ENCODE measurements around the gene SPIN2B.
"Not testable (repeated sequence)": the region's sequence is repeated elsewhere in the genome, so short reads cannot be mapped to it uniquely, and the experiment has no call there.

The SPIN2B gene

DNA sequence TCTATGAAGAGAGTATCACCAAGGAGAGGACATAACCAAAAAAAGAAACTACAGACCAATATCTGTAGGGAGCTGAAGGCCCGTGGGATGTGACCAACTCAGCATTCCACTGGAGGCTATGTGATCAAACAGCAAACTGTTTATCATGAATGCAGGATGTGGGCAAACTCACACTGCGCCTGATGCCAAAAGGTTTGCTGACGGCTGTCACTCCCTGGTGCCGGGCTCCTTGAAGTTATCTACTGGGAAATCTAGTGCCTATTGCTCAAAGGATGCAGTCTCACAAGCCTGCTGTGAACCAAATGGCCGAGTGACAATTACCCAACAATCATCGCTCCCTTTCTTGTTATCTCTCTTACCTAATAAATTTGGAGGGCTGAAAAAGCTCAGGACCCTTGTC, 18.4 kb downstream of the SPIN2B start:
- not testable (repeated sequence) for H3K79me1 ChIP-seq (replicated peaks; ENCODE audit: low read length, poor library complexity, severe bottlenecking); H3K4me3 ChIP-seq (ENCODE audit: insufficient read depth in 1 of 2, low read depth in 1 of 2, low read length in 2 of 2); H2BK120ac ChIP-seq (ENCODE audit: low read depth, low read length); H2AFZ ChIP-seq (ENCODE audit: low read depth, low read length); H2BK15ac ChIP-seq (ENCODE audit: low read depth, poor library complexity, severe bottlenecking); H2BK12ac ChIP-seq (ENCODE audit: low read length in 2 of 2); H3K4me2 ChIP-seq (ENCODE audit: low read length, poor library complexity, severe bottlenecking); H3K23ac ChIP-seq (ENCODE audit: low read length in 2 of 2); DNase-seq; H3K9ac ChIP-seq (ENCODE audit: low read length); H3K27ac ChIP-seq (ENCODE audit: low read length, poor library complexity, severe bottlenecking); H3K4me1 ChIP-seq (ENCODE audit: control insufficient read depth, insufficient read depth, low read depth, low read length); H3K14ac ChIP-seq (ENCODE audit: low read length in 2 of 2); H2AK5ac ChIP-seq (ENCODE audit: low read length, severe bottlenecking); H4K91ac ChIP-seq (ENCODE audit: low read length); H2BK5ac ChIP-seq (ENCODE audit: low read depth, low read length, poor library complexity, severe bottlenecking); H3K4ac ChIP-seq (ENCODE audit: low read depth in 1 of 2, low read length in 2 of 2); H3K27me3 ChIP-seq (ENCODE audit: control insufficient read depth in 1 of 2, insufficient read depth in 1 of 2, low read length in 2 of 2); H3K18ac ChIP-seq (ENCODE audit: low read depth in 1 of 2, low read length in 2 of 2); H4K8ac ChIP-seq (ENCODE audit: low read length)
- Histone ChIP-seq H3K36me3 (ENCODE audit: control insufficient read depth in 1 of 2, insufficient read depth in 2 of 2, low read depth in 1 of 2, low read length in 2 of 2) (peaks cover 3 to 15% of the 10 kb centered on the region in 2 experiments), H3K9me3 (ENCODE audit: control insufficient read depth, low read length) (peaks cover 22% of the 10 kb centered on the region)
- WGBS = 67% methylated on average over 6 of the region's 6 CpGs

DNA sequence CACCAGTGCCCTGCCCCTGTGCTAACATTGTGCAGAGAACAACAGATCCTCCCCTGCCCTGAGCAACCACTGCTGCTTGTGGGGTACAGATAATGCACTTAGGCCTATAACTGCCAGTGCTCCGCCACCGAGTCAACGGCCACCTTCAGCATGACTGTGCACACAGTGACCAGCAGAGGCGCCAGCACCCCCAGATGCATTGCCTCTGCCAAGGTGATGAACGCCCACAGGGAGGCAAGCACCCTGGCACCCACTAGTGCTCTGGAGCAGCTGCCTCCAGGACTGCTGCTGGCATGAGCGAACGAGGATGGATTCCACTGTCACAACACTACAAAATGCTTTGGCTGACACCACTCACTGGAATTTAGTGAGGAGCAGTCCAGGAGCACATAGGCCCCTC, 38.2 kb downstream of the SPIN2B start:
- Histone ChIP-seq H2AK5ac (ENCODE audit: low read length, severe bottlenecking) (no peak overlapping the region), H3K4me2 (ENCODE audit: low read length, poor library complexity, severe bottlenecking) (no peak overlapping the region), H3K79me1 (replicated peaks; ENCODE audit: low read length, poor library complexity, severe bottlenecking) (no peaks in the 10 kb centered on the region), H4K91ac (ENCODE audit: low read length) (no peak overlapping the region), H3K36me3 (ENCODE audit: control insufficient read depth in 1 of 2, insufficient read depth in 2 of 2, low read depth in 1 of 2, low read length in 2 of 2) (peaks cover 8 to 13% of the 10 kb centered on the region in 2 experiments), H3K4me3 (ENCODE audit: insufficient read depth in 1 of 2, low read depth in 1 of 2, low read length in 2 of 2) (no peak overlapping the region), H3K27me3 (ENCODE audit: control insufficient read depth in 1 of 2, insufficient read depth in 1 of 2, low read length in 2 of 2) (no peaks in the 10 kb centered on the region), H3K4ac (ENCODE audit: low read depth in 1 of 2, low read length in 2 of 2) (no peak overlapping the region), H3K9ac (ENCODE audit: low read length) (no peak overlapping the region), H2AFZ (ENCODE audit: low read depth, low read length) (no peak overlapping the region), H3K23ac (ENCODE audit: low read length in 2 of 2) (no peak overlapping the region), H3K14ac (ENCODE audit: low read length in 2 of 2) (no peak overlapping the region), H4K8ac (ENCODE audit: low read length) (no peak overlapping the region), H3K18ac (ENCODE audit: low read depth in 1 of 2, low read length in 2 of 2) (no peak overlapping the region), H2BK120ac (ENCODE audit: low read depth, low read length) (no peak overlapping the region), H3K27ac (ENCODE audit: low read length, poor library complexity, severe bottlenecking) (no peak overlapping the region), H3K4me1 (ENCODE audit: control insufficient read depth, insufficient read depth, low read depth, low read length) (no peaks in the 10 kb centered on the region), H2BK15ac (ENCODE audit: low read depth, poor library complexity, severe bottlenecking) (no peak overlapping the region), H2BK12ac (ENCODE audit: low read length in 2 of 2) (no peak overlapping the region), H3K9me3 (ENCODE audit: control insufficient read depth, low read length) (peaks cover 7% of the 10 kb centered on the region), H2BK5ac (ENCODE audit: low read depth, low read length, poor library complexity, severe bottlenecking) (no peak overlapping the region)
- 83% methylated on average over 7 of the region's 7 CpGs for WGBS
- no peak for DNase-seq

GRCh38 chrX:57074458-57074857, 46.9 kb downstream of the SPIN2B start:
- no peak overlapping the region for H3K4ac ChIP-seq (ENCODE audit: low read depth in 1 of 2, low read length in 2 of 2)
- H3K4me1 ChIP-seq (ENCODE audit: control insufficient read depth, insufficient read depth, low read depth, low read length) = no peaks in the 10 kb centered on the region
- no peak overlapping the region for H2AK5ac ChIP-seq (ENCODE audit: low read length, severe bottlenecking)
- no peak for DNase-seq
- no peak overlapping the region for H2BK12ac ChIP-seq (ENCODE audit: low read length in 2 of 2)
- no peaks in the 10 kb centered on the region for H3K79me1 ChIP-seq (replicated peaks; ENCODE audit: low read length, poor library complexity, severe bottlenecking)
- H3K27ac ChIP-seq (ENCODE audit: low read length, poor library complexity, severe bottlenecking) = no peak overlapping the region
- no peaks in the 10 kb centered on the region for H3K36me3 ChIP-seq (ENCODE audit: control insufficient read depth in 1 of 2, insufficient read depth in 2 of 2, low read depth in 1 of 2, low read length in 2 of 2)
- no peak overlapping the region for H4K8ac ChIP-seq (ENCODE audit: low read length)
- peaks cover 0 to 12% of the 10 kb centered on the region in 2 experiments for H3K27me3 ChIP-seq (ENCODE audit: control insufficient read depth in 1 of 2, insufficient read depth in 1 of 2, low read length in 2 of 2)
- no peak overlapping the region for H3K18ac ChIP-seq (ENCODE audit: low read depth in 1 of 2, low read length in 2 of 2)
- H2BK120ac ChIP-seq (ENCODE audit: low read depth, low read length) = no peak overlapping the region
- H3K9ac ChIP-seq (ENCODE audit: low read length) = no peak overlapping the region
- no peaks in the 10 kb centered on the region for H3K9me3 ChIP-seq (ENCODE audit: control insufficient read depth, low read length)
- no peak overlapping the region for H2BK5ac ChIP-seq (ENCODE audit: low read depth, low read length, poor library complexity, severe bottlenecking)
- no peak overlapping the region for H3K4me3 ChIP-seq (ENCODE audit: insufficient read depth in 1 of 2, low read depth in 1 of 2, low read length in 2 of 2)
- no peak overlapping the region for H2AFZ ChIP-seq (ENCODE audit: low read depth, low read length)
- WGBS = 100% methylated on average over 1 of the region's 4 CpGs
- H2BK15ac ChIP-seq (ENCODE audit: low read depth, poor library complexity, severe bottlenecking) = no peak overlapping the region
- no peak overlapping the region for H4K91ac ChIP-seq (ENCODE audit: low read length)
- H3K23ac ChIP-seq (ENCODE audit: low read length in 2 of 2) = no peak overlapping the region
- no peak overlapping the region for H3K14ac ChIP-seq (ENCODE audit: low read length in 2 of 2)
- no peak overlapping the region for H3K4me2 ChIP-seq (ENCODE audit: low read length, poor library complexity, severe bottlenecking)

DNA sequence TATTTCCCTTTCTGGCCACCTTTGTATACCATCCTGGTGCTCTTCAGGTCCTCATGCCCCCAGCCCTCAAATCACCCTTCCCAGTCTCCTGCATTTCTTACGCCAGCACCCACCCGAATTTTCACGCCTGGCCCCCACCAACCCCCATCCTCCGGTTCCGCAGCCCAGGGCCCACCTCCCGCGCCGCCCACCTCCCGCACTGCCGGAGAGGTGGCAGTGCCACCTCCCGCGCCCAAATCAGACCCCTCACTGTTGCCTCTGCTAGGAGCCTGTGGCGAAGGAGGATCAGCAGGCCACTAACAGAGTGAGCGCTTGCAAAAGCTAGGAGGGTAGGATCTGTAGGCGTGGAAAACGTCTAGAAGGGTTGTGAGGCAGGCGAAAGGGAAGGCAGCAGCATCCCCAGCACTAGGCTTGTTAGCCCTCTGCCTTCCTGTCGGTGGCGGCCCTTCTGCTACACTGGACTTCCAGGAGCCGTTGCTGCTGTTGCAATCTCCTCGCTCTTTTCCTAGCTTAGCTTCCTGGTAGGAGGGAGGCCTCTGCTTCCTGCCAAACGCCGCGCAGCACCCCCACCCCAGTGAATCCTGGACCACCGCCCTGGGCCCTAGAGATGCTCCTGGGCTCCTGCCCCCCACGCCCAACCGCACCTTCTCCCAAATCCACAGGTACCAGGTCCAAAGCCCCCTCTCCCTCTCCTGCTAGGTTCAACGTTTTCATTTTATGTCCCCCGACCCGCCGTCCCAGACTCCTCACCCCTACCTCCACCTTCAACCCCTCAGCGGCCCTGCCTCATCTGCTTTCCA, 51.0 kb downstream of the SPIN2B start:
- H2AK5ac ChIP-seq (ENCODE audit: low read length, severe bottlenecking) = no peak overlapping the region
- no peak overlapping the region for H3K4ac ChIP-seq (ENCODE audit: low read depth in 1 of 2, low read length in 2 of 2)
- no peak overlapping the region for H2BK15ac ChIP-seq (ENCODE audit: low read depth, poor library complexity, severe bottlenecking)
- no peaks in the 10 kb centered on the region for H3K79me1 ChIP-seq (replicated peaks; ENCODE audit: low read length, poor library complexity, severe bottlenecking)
- H2BK12ac ChIP-seq (ENCODE audit: low read length in 2 of 2) = no peak overlapping the region
- no peaks in the 10 kb centered on the region for H3K4me1 ChIP-seq (ENCODE audit: control insufficient read depth, insufficient read depth, low read depth, low read length)
- peaks cover 0 to 32% of the 10 kb centered on the region in 2 experiments for H3K27me3 ChIP-seq (ENCODE audit: control insufficient read depth in 1 of 2, insufficient read depth in 1 of 2, low read length in 2 of 2)
- no peaks in the 10 kb centered on the region for H3K36me3 ChIP-seq (ENCODE audit: control insufficient read depth in 1 of 2, insufficient read depth in 2 of 2, low read depth in 1 of 2, low read length in 2 of 2)
- H2AFZ ChIP-seq (ENCODE audit: low read depth, low read length) = no peak overlapping the region
- H2BK5ac ChIP-seq (ENCODE audit: low read depth, low read length, poor library complexity, severe bottlenecking) = no peak overlapping the region
- H3K23ac ChIP-seq (ENCODE audit: low read length in 2 of 2) = no peak overlapping the region
- no peak overlapping the region for H4K91ac ChIP-seq (ENCODE audit: low read length)
- H3K4me2 ChIP-seq (ENCODE audit: low read length, poor library complexity, severe bottlenecking) = no peak overlapping the region
- no peak overlapping the region for H3K4me3 ChIP-seq (ENCODE audit: insufficient read depth in 1 of 2, low read depth in 1 of 2, low read length in 2 of 2)
- no peak overlapping the region for H3K27ac ChIP-seq (ENCODE audit: low read length, poor library complexity, severe bottlenecking)
- H3K18ac ChIP-seq (ENCODE audit: low read depth in 1 of 2, low read length in 2 of 2) = no peak overlapping the region
- H4K8ac ChIP-seq (ENCODE audit: low read length) = no peak overlapping the region
- no peak overlapping the region for H3K9ac ChIP-seq (ENCODE audit: low read length)
- H3K9me3 ChIP-seq (ENCODE audit: control insufficient read depth, low read length) = peaks cover 8% of the 10 kb centered on the region
- 88% methylated on average over 25 of the region's 32 CpGs for WGBS
- no peak overlapping the region for H2BK120ac ChIP-seq (ENCODE audit: low read depth, low read length)
- no peak for DNase-seq
- no peak overlapping the region for H3K14ac ChIP-seq (ENCODE audit: low read length in 2 of 2)

All from mesenchymal stem cell (in vitro differentiated cells and primary cell).